ENCODE results near the gene MPP4. TPM values are rescaled to one million over a fixed set of nuclear protein-coding genes. Genes with fewer than 3 reads are reported as not detected.

Gene MPP4
- total and polyA plus RNA-seq, 2 of the 13 experiments (the other 11 are each of a cell fraction or from before 2014, with no cell fraction given): not detected

GRCh38 chr2:201680743-201681142, 17.7 kb downstream of the MPP4 start:
- 36% methylated on average over 6 of the region's 9 CpGs for WGBS (ENCODE audit: low lambda C conversion rate)
- ChIA-PET POLR2A (no interaction called here), CTCF (ENCODE audit: low intra/inter-chr PET ratio, low total read pairs) (interaction anchor here (0.9 to 1.4 kb wide), 2 partner anchors 445 to 498 kb away, joined by 3 to 4 read pairs; no protein-coding TSS in a partner anchor)
- intact Hi-C loops (cut with micrococcal nuclease; ENCODE audit: unreplicated experiment): loop anchor here (1.0 kb wide), 1 partner anchor 498 kb away; no protein-coding TSS in a partner anchor
- FAIRE-seq: peak; percentile 81
- no peak overlapping the region for H3K4me3 ChIP-seq (replicated peaks in 1 of 3; ENCODE audit: insufficient read depth in 1 of 3, low read depth in 2 of 3, low read length in 3 of 3)
- H4K20me1 ChIP-seq (ENCODE audit: insufficient read depth, low read length): no peaks in the 10 kb centered on the region
- DNase-seq (ENCODE audit: low spot score): peak; percentile 49
- no peak overlapping the region for H3K4me2 ChIP-seq (ENCODE audit: low read depth, low read length)
- no TSS peak for BruUV-seq (replicated peaks)
- H3K36me3 ChIP-seq (replicated peaks in 1 of 2; ENCODE audit: control insufficient read depth in 1 of 2, insufficient read depth in 2 of 2, low read length in 2 of 2): no peaks in the 10 kb centered on the region
- H3K27me3 ChIP-seq (ENCODE audit: control insufficient read depth in 1 of 2, insufficient read depth in 2 of 2, low read length in 2 of 2): peaks cover 0 to 19% of the 10 kb centered on the region in 2 experiments; a peak in 1 of 5 replicates
- no peaks in the 10 kb centered on the region for H3K4me1 ChIP-seq (ENCODE audit: insufficient read depth, low read length)
- peak; percentile 96 for ATAC-seq
- H3K9ac ChIP-seq (ENCODE audit: insufficient read depth, low read depth, low read length): no peak overlapping the region
- in situ Hi-C loops (cut with HindIII; ENCODE audit: extremely low pct_ligation_motif_present, low pct_unique_long_range_greater_than_20kb): no loop called here
- H3K79me2 ChIP-seq (ENCODE audit: insufficient read depth, low read length): no peaks in the 10 kb centered on the region
- no peak overlapping the region for H2AFZ ChIP-seq (ENCODE audit: low read length)
- H3K27ac ChIP-seq (ENCODE audit: extremely low read length, insufficient read depth, low read length): no peak overlapping the region
- no peaks in the 10 kb centered on the region for H3K9me3 ChIP-seq (ENCODE audit: low read length)
- TF ChIP-seq ZNF800 (CRISPR knock-in tag; IDR thresholded peaks at IDR 0.05) (no peak), AGO1 (IDR thresholded peaks at IDR 0.05; ENCODE audit: low read depth, low read length, poor library complexity, severe bottlenecking) (no peak), CREB3 (CRISPR knock-in tag; IDR thresholded peaks at IDR 0.05) (no peak), IRX3 (CRISPR knock-in tag; IDR thresholded peaks at IDR 0.05; ENCODE audit: borderline replicate concordance, low read depth) (no peak), FLYWCH1 (CRISPR knock-in tag; IDR thresholded peaks at IDR 0.05) (no peak), TEAD2 (CRISPR knock-in tag; IDR thresholded peaks at IDR 0.05) (no peak), ZNF891 (CRISPR knock-in tag; IDR thresholded peaks at IDR 0.05) (no peak), JARID2 (CRISPR knock-in tag; IDR thresholded peaks at IDR 0.05; ENCODE audit: insufficient replicate concordance) (no peak), ZNF619 (CRISPR knock-in tag; IDR thresholded peaks at IDR 0.05) (no peak), ZNF124 (CRISPR knock-in tag; IDR thresholded peaks at IDR 0.05) (peak; percentile 30; the same call in 1 of the 2 replicates), ZBTB46 (CRISPR knock-in tag; IDR thresholded peaks at IDR 0.05; ENCODE audit: borderline replicate concordance) (0 out of 2 replicates have a peak, but pooled peaks have one; percentile 52), PATZ1 (CRISPR knock-in tag; IDR thresholded peaks at IDR 0.05) (0 out of 2 replicates have a peak, but pooled peaks have one; percentile 21), ZNF430 (CRISPR knock-in tag; IDR thresholded peaks at IDR 0.05) (no peak), DBP (CRISPR knock-in tag; IDR thresholded peaks at IDR 0.05; ENCODE audit: not compliant biosample characterization) (no peak), SP1 (IDR thresholded peaks at IDR 0.05) (no peak), SP1 (CRISPR knock-in tag; IDR thresholded peaks at IDR 0.05) (no peak), E2F5 (CRISPR knock-in tag; conservative IDR thresholded peaks at IDR 0.05) (no peak)
